Activated naive CD4-positive, alpha-beta T cell treated with anti-CD3 and anti-CD28 coated beads for 36 hours (primary cell): ENCODE measurements around the gene PBX1. TPM values are rescaled to one million over a fixed set of nuclear protein-coding genes. Genes with fewer than 3 reads are reported as not detected.

Experiments used
- CTCF ChIA-PET: fragments of 350-600 bp; sonication (Branson Sonifier 250); formaldehyde crosslinking; loops from one replicate; lab custom pipeline; 2021; ENCODE audit warnings: antibody characterized with exemption; lab: Charles Lee
- DNase-seq: peaks from one replicate; pipeline ENCODE4 v3.0.0-alpha.2; 2020
- H3K27ac Mint-ChIP-seq: one replicate; pipeline ENCODE4 v1.8.0; 2021; ENCODE audit warnings: mild to moderate bottlenecking, mixed read lengths
- H3K27me3 Mint-ChIP-seq: one replicate; pipeline ENCODE4 v1.8.0; 2021; ENCODE audit warnings: low read depth, mixed read lengths
- H3K36me3 Mint-ChIP-seq: one replicate; pipeline ENCODE4 v1.8.0; 2021; ENCODE audit warnings: low read depth, mixed read lengths
- H3K4me1 Mint-ChIP-seq: one replicate; pipeline ENCODE4 v1.8.0; 2021; ENCODE audit warnings: low read depth, mixed read lengths
- H3K4me3 Mint-ChIP-seq: one replicate; pipeline ENCODE4 v1.8.0; 2021; ENCODE audit warnings: mild to moderate bottlenecking, moderate library complexity, mixed read lengths
- H3K9me3 Mint-ChIP-seq: one replicate; pipeline ENCODE4 v1.8.0; 2021; ENCODE audit warnings: mixed read lengths
- intact Hi-C: fragments of 100-400 bp; cut with micrococcal nuclease; formaldehyde crosslinking; loops from one replicate; pipeline ENCODE4 v1.15.1; 2023
- total RNA-seq, 2 experiments: library from RNA; stranded (reverse); gene quantifications; one replicate each; pipeline ENCODE4 v1.2.3, GENCODE V29; 2021

The PBX1 gene
- total RNA-seq, 2 experiments from 2014 or later = 0.27 to 0.31 TPM

- Mint-ChIP-seq H3K27me3 (peaks cover 2% of the 10 kb centered on the region), H3K9me3 (no peaks in the 10 kb centered on the region), H3K4me3 (no peak overlapping the region), H3K36me3 (no peaks in the 10 kb centered on the region), H3K4me1 (no peaks in the 10 kb centered on the region), H3K27ac (no peak overlapping the region)
- DNase-seq = no peak
- intact Hi-C loops = no loop called here
- CTCF ChIA-PET = interaction anchor here (1.0 kb wide), 1 partner anchor 10 kb away, joined by 3 read pairs; no protein-coding TSS in a partner anchor
Observed at GRCh38 chr1:164774413-164774812, 215.4 kb downstream of the PBX1 start.

DNA sequence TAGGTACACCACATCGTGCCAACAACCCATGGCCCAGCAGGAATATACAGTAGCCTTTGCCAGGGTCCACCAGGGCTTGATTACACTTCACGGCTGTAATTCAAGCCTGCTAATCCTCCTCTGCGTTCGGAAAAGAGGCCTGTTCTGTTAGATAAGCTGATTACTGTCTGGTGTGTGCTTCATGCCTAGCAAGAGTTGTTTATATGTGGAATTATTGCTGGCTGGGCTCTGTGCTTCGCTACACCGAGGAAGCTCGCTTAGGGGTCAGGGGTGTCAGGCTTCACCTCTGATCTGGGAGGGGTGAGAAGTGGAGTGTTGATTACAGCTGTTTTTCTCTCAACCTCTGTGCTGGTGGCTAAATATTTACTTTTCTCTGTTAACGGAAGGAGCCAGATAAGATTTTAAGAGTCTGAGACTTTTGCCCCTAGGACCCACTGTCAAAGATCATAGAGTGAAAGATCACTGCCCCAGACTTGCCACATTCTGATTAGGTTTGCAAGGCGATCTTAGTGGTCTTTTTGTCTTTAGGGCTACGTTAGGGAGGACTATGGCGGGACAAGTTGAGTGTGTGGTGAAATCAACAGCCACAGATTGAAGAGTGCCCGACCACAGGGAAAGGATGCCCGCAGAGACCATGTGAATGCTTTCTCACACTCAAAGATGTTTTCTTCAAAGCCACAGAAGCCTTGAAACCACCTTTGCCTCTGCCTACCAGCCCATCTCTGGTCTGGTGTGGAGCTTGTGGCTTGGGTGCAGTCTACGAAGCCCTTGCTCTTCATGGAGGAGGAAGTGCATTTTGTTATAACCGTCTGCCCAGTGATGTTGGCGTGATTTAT lies 216.1 kb downstream of the PBX1 start:
- H3K4me3 Mint-ChIP-seq = no peak overlapping the region
- H3K9me3 Mint-ChIP-seq = no peaks in the 10 kb centered on the region
- DNase-seq = no peak
- H3K27ac Mint-ChIP-seq = no peak overlapping the region
- no peaks in the 10 kb centered on the region for H3K4me1 Mint-ChIP-seq
- CTCF ChIA-PET = no interaction called here
- peaks cover 2% of the 10 kb centered on the region for H3K27me3 Mint-ChIP-seq
- no peaks in the 10 kb centered on the region for H3K36me3 Mint-ChIP-seq
- intact Hi-C loops = no loop called here

DNA sequence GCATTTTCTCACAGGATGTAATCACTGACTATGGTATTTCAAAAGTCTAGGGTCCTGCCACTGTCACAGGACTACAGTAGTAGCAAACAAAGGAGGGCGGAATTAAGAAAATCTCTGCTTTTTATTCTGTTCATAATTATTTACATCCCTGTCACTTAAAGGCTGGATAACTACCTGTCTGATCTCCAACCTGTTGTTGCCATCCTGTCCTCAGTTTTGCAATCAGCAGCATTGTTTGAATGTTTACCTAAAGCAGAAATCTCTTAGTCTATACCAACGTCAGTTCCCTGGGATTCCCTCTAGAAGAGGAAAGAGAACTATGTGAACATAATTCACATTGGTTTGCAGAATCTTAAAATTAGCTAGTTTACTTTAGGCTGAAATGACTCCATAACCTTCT lies 218.5 kb downstream of the PBX1 start:
- CTCF ChIA-PET = no interaction called here
- peaks cover 2% of the 10 kb centered on the region for H3K27me3 Mint-ChIP-seq
- H3K4me1 Mint-ChIP-seq = no peaks in the 10 kb centered on the region
- no peak overlapping the region for H3K27ac Mint-ChIP-seq
- H3K36me3 Mint-ChIP-seq = no peaks in the 10 kb centered on the region
- H3K9me3 Mint-ChIP-seq = no peaks in the 10 kb centered on the region
- H3K4me3 Mint-ChIP-seq = no peak overlapping the region
- intact Hi-C loops = no loop called here
- DNase-seq = no peak

GRCh38 chr1:164779376-164779775 lies 220.4 kb downstream of the PBX1 start:
- Mint-ChIP-seq H3K4me3 (no peak overlapping the region), H3K4me1 (no peaks in the 10 kb centered on the region), H3K27ac (no peak overlapping the region), H3K27me3 (peaks cover 2% of the 10 kb centered on the region), H3K9me3 (no peaks in the 10 kb centered on the region), H3K36me3 (no peaks in the 10 kb centered on the region)
- CTCF ChIA-PET = no interaction called here
- no peak for DNase-seq
- intact Hi-C loops = no loop called here

- DNase-seq = no peak
- CTCF ChIA-PET = no interaction called here
- intact Hi-C loops = loop anchor here (10.0 kb wide), 1 partner anchor 1935 kb away; no protein-coding TSS in a partner anchor
- no peaks in the 10 kb centered on the region for H3K4me1 Mint-ChIP-seq
- H3K27me3 Mint-ChIP-seq = no peaks in the 10 kb centered on the region
- no peak overlapping the region for H3K27ac Mint-ChIP-seq
- H3K4me3 Mint-ChIP-seq = no peak overlapping the region
- H3K36me3 Mint-ChIP-seq = no peaks in the 10 kb centered on the region
- H3K9me3 Mint-ChIP-seq = no peaks in the 10 kb centered on the region
Observed at GRCh38 chr1:164780111-164780812, 221.3 kb downstream of the PBX1 start.

DNA sequence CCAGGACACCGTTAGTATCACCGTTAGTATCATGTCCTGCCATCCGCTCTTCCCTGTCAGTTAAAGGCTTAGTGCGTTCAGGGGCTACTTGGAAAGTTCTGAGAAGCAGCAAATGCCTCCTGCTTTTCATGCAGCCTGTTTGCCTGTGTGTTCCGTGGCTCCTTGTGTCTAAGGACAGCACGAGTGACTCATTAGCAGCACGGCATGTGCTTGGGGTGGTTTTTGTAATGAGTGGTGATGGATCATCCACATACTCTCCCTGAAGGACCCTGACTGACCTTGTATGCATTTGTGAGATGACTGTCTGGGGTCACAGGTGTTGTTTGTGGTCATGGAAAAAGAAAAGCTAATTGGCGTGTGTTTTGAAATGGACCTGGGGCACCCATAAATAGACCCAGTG lies 221.9 kb downstream of the PBX1 start:
- H3K27me3 Mint-ChIP-seq = no peaks in the 10 kb centered on the region
- H3K9me3 Mint-ChIP-seq = no peaks in the 10 kb centered on the region
- intact Hi-C loops = loop anchor here (10.0 kb wide), 1 partner anchor 1936 kb away; no protein-coding TSS in a partner anchor
- H3K4me1 Mint-ChIP-seq = no peaks in the 10 kb centered on the region
- no peaks in the 10 kb centered on the region for H3K36me3 Mint-ChIP-seq
- CTCF ChIA-PET = no interaction called here
- no peak overlapping the region for H3K4me3 Mint-ChIP-seq
- no peak for DNase-seq
- H3K27ac Mint-ChIP-seq = no peak overlapping the region

DNA sequence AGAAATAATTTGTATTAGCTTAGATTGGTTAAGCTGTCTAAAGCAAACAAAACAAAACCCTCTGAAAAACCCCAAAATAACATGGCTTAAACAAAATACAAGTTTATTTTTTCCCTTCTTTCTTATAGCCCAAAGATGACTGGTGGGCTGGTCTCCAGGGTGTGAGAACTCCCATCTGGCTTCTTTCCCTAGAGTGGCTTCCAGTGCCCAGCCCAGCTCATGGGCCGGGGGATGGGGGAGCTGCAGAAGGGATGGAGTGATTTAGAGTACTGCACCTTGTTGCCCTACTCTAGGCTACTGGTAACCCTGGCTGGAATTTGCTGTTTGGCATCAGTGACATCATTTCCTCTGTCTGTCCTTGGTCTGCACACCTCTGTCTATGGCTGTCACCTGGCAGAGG lies 223.0 kb downstream of the PBX1 start:
- no peak for DNase-seq
- CTCF ChIA-PET = interaction anchor here (0.9 kb wide), 1 partner anchor 14 kb away, joined by 4 read pairs; no protein-coding TSS in a partner anchor
- Mint-ChIP-seq H3K4me1 (no peaks in the 10 kb centered on the region), H3K9me3 (no peaks in the 10 kb centered on the region), H3K27ac (no peak overlapping the region), H3K36me3 (no peaks in the 10 kb centered on the region), H3K4me3 (no peak overlapping the region), H3K27me3 (no peaks in the 10 kb centered on the region)
- intact Hi-C loops = loop anchor here (10.0 kb wide), 1 partner anchor 1937 kb away; no protein-coding TSS in a partner anchor

DNA sequence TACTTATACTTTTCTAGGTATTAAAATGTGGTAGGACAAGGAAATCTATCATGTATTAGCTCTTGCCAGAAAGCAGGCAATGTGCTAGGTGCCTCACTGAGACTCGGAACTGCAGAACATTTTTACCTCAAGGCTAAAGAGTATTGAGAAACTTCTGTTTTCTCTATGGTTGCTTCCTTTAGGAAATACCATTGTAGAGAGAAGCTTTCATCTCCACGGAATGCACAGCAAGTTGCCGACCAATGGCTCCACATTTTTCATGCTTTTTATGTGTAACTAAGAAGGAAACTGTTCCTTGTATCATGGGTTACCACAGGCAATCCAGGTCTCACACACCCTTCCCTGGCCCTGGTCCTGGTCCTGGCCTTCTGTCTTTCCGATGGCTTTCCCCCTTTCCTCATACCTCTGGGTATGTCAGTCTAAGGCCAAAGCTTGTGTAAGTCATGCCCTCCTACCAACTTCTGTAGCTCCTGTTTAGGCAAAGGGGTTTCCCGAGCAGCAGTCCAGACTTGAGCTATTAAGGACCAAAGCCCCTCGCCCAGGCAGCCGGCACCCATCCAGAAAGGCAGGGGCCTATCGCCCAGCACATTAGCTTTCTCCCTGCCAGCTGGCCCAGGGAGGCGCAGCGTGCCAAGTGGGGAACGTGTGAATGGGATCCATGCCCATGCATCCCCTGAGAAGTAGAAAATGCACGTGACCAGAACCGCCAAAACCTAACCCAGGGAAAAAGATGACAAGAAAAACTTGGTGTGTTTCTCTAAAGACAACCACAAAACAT lies 225.0 kb downstream of the PBX1 start:
- Mint-ChIP-seq H3K36me3 (no peaks in the 10 kb centered on the region), H3K9me3 (no peaks in the 10 kb centered on the region), H3K27me3 (peaks cover 4% of the 10 kb centered on the region), H3K4me1 (no peaks in the 10 kb centered on the region), H3K4me3 (no peak overlapping the region), H3K27ac (no peak overlapping the region)
- CTCF ChIA-PET = interaction anchor here (1.1 kb wide), 1 partner anchor 10 kb away, joined by 3 read pairs; no protein-coding TSS in a partner anchor
- no peak for DNase-seq
- intact Hi-C loops = loop anchor here (10.0 kb wide), 1 partner anchor 1939 kb away; no protein-coding TSS in a partner anchor

DNA sequence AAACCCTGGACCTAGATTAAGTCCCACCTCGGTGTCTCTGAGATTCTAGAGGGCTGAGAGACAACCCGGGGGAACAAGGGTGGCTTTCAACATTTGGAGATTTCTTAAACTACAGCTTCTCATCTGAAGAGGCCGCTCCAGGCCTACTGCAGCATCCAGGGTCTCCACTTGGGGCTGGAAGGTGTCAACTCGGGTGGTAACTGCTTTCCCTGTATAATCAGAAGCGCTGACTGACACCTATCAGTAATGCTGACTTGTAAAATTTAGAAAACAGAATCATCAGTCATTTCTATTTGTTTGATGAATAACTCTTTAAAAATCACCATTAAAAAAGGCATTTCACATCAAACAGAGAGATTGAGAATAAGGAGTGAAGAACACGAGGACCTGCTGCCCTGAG lies 226.0 kb downstream of the PBX1 start:
- DNase-seq = no peak
- intact Hi-C loops = loop anchor here (10.0 kb wide), 1 partner anchor 1940 kb away; no protein-coding TSS in a partner anchor
- no peaks in the 10 kb centered on the region for H3K9me3 Mint-ChIP-seq
- H3K27ac Mint-ChIP-seq = no peak overlapping the region
- H3K27me3 Mint-ChIP-seq = peaks cover 4% of the 10 kb centered on the region
- H3K4me3 Mint-ChIP-seq = no peak overlapping the region
- H3K4me1 Mint-ChIP-seq = no peaks in the 10 kb centered on the region
- no peaks in the 10 kb centered on the region for H3K36me3 Mint-ChIP-seq
- CTCF ChIA-PET = interaction anchor here (0.6 to 1.1 kb wide), 2 partner anchors 11 to 61 kb away, joined by 3 to 6 read pairs; no protein-coding TSS in a partner anchor

DNA sequence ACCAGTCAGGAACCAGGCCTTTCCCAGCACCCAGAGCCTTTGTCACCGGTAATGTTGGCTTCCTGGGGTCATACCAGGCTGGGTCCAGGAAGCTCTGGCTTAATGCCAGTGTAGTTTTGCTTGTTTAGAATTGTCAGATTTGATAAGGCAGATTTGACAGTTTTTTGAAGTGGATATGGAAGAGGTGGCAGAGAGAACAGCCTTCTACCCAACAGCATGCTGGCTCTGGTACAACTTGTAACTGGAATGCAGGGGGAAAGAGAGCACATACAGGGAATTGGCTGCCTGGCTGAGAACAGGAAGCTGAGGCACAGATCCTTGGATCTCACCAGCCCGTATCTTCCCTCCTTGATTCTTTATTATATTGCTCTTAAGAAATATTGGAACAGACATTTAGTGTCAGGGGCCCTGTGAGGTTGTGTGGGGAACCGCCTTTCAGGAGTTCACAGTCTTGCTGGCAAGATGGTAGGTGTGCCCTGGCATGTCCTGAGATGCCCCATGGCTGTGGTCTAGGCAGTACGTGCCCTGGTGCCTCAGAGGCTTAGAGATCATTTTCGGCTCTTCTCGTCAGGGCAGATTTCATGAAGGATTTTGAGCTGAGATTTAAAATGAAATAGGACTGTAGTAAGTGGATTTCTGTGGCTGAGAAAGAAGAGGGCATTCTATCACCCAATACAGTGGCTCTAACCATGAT lies 227.0 kb downstream of the PBX1 start:
- DNase-seq = no peak
- H3K27me3 Mint-ChIP-seq = peaks cover 4% of the 10 kb centered on the region
- CTCF ChIA-PET = interaction anchor here (2.9 kb wide), 1 partner anchor 11 kb away, joined by 20 read pairs; no protein-coding TSS in a partner anchor
- H3K4me3 Mint-ChIP-seq = no peak overlapping the region
- no peak overlapping the region for H3K27ac Mint-ChIP-seq
- H3K4me1 Mint-ChIP-seq = no peaks in the 10 kb centered on the region
- intact Hi-C loops = loop anchor here (2.0 to 10.0 kb wide), 3 partner anchors 287 to 1941 kb away; no protein-coding TSS in a partner anchor
- no peaks in the 10 kb centered on the region for H3K36me3 Mint-ChIP-seq
- H3K9me3 Mint-ChIP-seq = no peaks in the 10 kb centered on the region
